Neural progenitor cell (in vitro differentiated cells): Measurements from ENCODE around the gene CD244. TPM values are rescaled to one million over a fixed set of nuclear protein-coding genes. Genes with fewer than 3 reads are reported as not detected.

Experiments used
- DNase-seq: peaks from one replicate; pipeline ENCODE4 v3.0.0-alpha.2; 2016; ENCODE audit warnings: low spot score
- H2AFZ ChIP-seq: fragments of 200-600 bp; sonication (generic); replicated peaks from 2 replicates; pipeline ENCODE4 v1.6.1; 2016; ENCODE audit warnings: antibody characterized with exemption
- H3F3A ChIP-seq: fragments of 200-600 bp; sonication (generic); 2 replicates; pipeline ENCODE4 v1.6.1; 2016; ENCODE audit warnings: antibody characterized with exemption, low read depth
- H3K27ac ChIP-seq: fragments of 200-600 bp; sonication (generic); 2 replicates; pipeline ENCODE4 v1.5.1; 2016; ENCODE audit warnings: mild to moderate bottlenecking
- H3K27me3 ChIP-seq: fragments of 200-600 bp; sonication (generic); 2 replicates; pipeline ENCODE4 v1.6.1; 2016; ENCODE audit warnings: mild to moderate bottlenecking, moderate library complexity
- H3K36me3 ChIP-seq: fragments of 200-600 bp; sonication (generic); 2 replicates; pipeline ENCODE4 v1.5.1; 2016
- H3K4me1 ChIP-seq: fragments of 200-600 bp; sonication (generic); 2 replicates; pipeline ENCODE4 v1.6.1; 2016; ENCODE audit warnings: mixed run types
- H3K4me2 ChIP-seq: fragments of 200-600 bp; sonication (generic); 2 replicates; pipeline ENCODE4 v1.6.1; 2016
- H3K4me3 ChIP-seq: fragments of 200-600 bp; sonication (generic); 2 replicates; pipeline ENCODE4 v1.5.1; 2016
- H3K79me2 ChIP-seq: fragments of 200-600 bp; sonication (generic); 2 replicates; pipeline ENCODE4 v1.6.1; 2016; ENCODE audit warnings: low read depth
- H3K9ac ChIP-seq: fragments of 200-600 bp; sonication (generic); 2 replicates; pipeline ENCODE4 v1.6.1; 2016
- H3K9me3 ChIP-seq: fragments of 200-600 bp; sonication (generic); 2 replicates; pipeline ENCODE4 v1.5.1; 2016; ENCODE audit warnings: low read depth
- H4K20me1 ChIP-seq: fragments of 200-600 bp; sonication (generic); 2 replicates; pipeline ENCODE4 v1.6.1; 2016; ENCODE audit warnings: low read depth
- H3K27ac Mint-ChIP-seq: 3 replicates; pipeline ENCODE4 v1.8.0; 2021; ENCODE audit warnings: mixed read lengths
- H3K27me3 Mint-ChIP-seq: 2 replicates; pipeline ENCODE4 v1.8.0; 2022; ENCODE audit warnings: low read depth, mild to moderate bottlenecking, inconsistent platforms, moderate library complexity, mixed read lengths; ENCODE audit not compliant: insufficient read depth
- H3K36me3 Mint-ChIP-seq: 3 replicates; pipeline ENCODE4 v1.8.0; 2021; ENCODE audit warnings: mixed read lengths
- H3K4me1 Mint-ChIP-seq: 3 replicates; pipeline ENCODE4 v1.8.0; 2021; ENCODE audit warnings: mixed read lengths
- H3K4me3 Mint-ChIP-seq: 3 replicates; pipeline ENCODE4 v1.8.0; 2021; ENCODE audit warnings: mild to moderate bottlenecking, moderate library complexity, mixed read lengths
- H3K9me3 Mint-ChIP-seq: 3 replicates; pipeline ENCODE4 v1.8.0; 2020; ENCODE audit warnings: mixed read lengths
- EZH2 ChIP-seq: fragments of 200-600 bp; sonication (generic); IDR thresholded peaks from 2 replicates; pipeline ENCODE4 v1.6.1; 2017; ENCODE audit warnings: antibody characterized with exemption, mild to moderate bottlenecking, moderate library complexity
- EZH2phosphoT487 ChIP-seq: fragments of 200-600 bp; sonication (generic); IDR thresholded peaks from 2 replicates; pipeline ENCODE4 v1.6.1; 2017; ENCODE audit warnings: antibody characterized with exemption
- total RNA-seq: library from RNA; depleted of rRNA; stranded (reverse); fragments of >200 nt; gene quantifications from 2 replicates; pipeline ENCODE4 v1.2.3, GENCODE V29; 2015; ENCODE audit warnings: low replicate concordance
- TF ChIP-seq, protein P1 (sequence below): fragments of 200-600 bp; sonication (generic); IDR thresholded peaks from 2 replicates; pipeline ENCODE4 v1.5.1; 2017; ENCODE audit warnings: antibody characterized with exemption, mild to moderate bottlenecking

CD244 gene
- total RNA-seq, 1 donor from 2014 or later = not detected

GRCh38 chr1:160836561-160836960, 26.1 kb downstream of the CD244 start:
- Mint-ChIP-seq H3K36me3 (no peaks in the 10 kb centered on the region), H3K4me1 (peaks cover 18% of the 10 kb centered on the region), H3K4me3 (no peak overlapping the region), H3K27me3 (peaks cover 2% of the 10 kb centered on the region), H3K27ac (peak overlapping the region; percentile 5), H3K9me3 (no peaks in the 10 kb centered on the region)
- H3K27me3 ChIP-seq = no peaks in the 10 kb centered on the region
- H3K4me2 ChIP-seq = no peak overlapping the region
- H3K4me1 ChIP-seq = peaks cover 19% of the 10 kb centered on the region
- H3K79me2 ChIP-seq = no peaks in the 10 kb centered on the region
- H2AFZ ChIP-seq = no peak overlapping the region
- H3K9ac ChIP-seq = no peak overlapping the region
- H3F3A ChIP-seq = peaks cover 4% of the 10 kb centered on the region
- H3K36me3 ChIP-seq = no peaks in the 10 kb centered on the region
- H3K4me3 ChIP-seq = no peak overlapping the region
- no peaks in the 10 kb centered on the region for H4K20me1 ChIP-seq
- no peak overlapping the region for H3K27ac ChIP-seq
- H3K9me3 ChIP-seq = no peaks in the 10 kb centered on the region
- TF ChIP-seq EZH2phosphoT487 (no peak), EZH2 (no peak)
- TF ChIP-seq, protein P1, sequence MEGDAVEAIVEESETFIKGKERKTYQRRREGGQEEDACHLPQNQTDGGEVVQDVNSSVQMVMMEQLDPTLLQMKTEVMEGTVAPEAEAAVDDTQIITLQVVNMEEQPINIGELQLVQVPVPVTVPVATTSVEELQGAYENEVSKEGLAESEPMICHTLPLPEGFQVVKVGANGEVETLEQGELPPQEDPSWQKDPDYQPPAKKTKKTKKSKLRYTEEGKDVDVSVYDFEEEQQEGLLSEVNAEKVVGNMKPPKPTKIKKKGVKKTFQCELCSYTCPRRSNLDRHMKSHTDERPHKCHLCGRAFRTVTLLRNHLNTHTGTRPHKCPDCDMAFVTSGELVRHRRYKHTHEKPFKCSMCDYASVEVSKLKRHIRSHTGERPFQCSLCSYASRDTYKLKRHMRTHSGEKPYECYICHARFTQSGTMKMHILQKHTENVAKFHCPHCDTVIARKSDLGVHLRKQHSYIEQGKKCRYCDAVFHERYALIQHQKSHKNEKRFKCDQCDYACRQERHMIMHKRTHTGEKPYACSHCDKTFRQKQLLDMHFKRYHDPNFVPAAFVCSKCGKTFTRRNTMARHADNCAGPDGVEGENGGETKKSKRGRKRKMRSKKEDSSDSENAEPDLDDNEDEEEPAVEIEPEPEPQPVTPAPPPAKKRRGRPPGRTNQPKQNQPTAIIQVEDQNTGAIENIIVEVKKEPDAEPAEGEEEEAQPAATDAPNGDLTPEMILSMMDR = no peak
- DNase-seq = no peak

DNA sequence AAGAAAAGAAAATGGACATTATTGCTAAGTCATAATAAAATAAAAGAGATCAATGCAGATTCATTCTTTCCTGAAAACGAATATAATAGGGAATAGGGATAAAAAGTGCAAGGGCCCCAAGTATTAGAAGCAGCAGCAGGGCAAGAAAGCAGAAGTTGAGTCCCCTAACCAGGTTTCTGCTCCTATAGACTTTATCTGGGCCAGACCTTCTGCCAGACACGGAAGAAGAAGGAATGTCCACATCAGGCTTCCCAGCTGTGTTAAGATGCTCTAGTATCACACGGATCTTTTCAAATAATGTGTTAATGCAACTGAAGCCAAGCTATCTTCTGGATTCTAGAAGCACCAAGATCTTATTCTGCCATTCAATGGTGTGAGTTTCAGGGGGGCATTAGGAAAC, 26.9 kb downstream of the CD244 start:
- DNase-seq = no peak
- peaks cover 2% of the 10 kb centered on the region for H3K27me3 Mint-ChIP-seq
- peaks cover 18% of the 10 kb centered on the region for H3K4me1 Mint-ChIP-seq
- Histone ChIP-seq H4K20me1 (no peaks in the 10 kb centered on the region), H3K4me3 (no peak overlapping the region), H3K9me3 (no peaks in the 10 kb centered on the region), H3K4me2 (no peak overlapping the region), H3K27ac (no peak overlapping the region), H3F3A (peaks cover 4% of the 10 kb centered on the region), H3K4me1 (peaks cover 19% of the 10 kb centered on the region), H3K36me3 (no peaks in the 10 kb centered on the region), H3K27me3 (no peaks in the 10 kb centered on the region), H3K79me2 (no peaks in the 10 kb centered on the region), H3K9ac (no peak overlapping the region), H2AFZ (no peak overlapping the region)
- no peak overlapping the region for H3K27ac Mint-ChIP-seq
- no peaks in the 10 kb centered on the region for H3K9me3 Mint-ChIP-seq
- H3K36me3 Mint-ChIP-seq = no peaks in the 10 kb centered on the region
- TF ChIP-seq, protein P1 = no peak
- TF ChIP-seq EZH2phosphoT487 (no peak), EZH2 (no peak)
- no peak overlapping the region for H3K4me3 Mint-ChIP-seq

DNA sequence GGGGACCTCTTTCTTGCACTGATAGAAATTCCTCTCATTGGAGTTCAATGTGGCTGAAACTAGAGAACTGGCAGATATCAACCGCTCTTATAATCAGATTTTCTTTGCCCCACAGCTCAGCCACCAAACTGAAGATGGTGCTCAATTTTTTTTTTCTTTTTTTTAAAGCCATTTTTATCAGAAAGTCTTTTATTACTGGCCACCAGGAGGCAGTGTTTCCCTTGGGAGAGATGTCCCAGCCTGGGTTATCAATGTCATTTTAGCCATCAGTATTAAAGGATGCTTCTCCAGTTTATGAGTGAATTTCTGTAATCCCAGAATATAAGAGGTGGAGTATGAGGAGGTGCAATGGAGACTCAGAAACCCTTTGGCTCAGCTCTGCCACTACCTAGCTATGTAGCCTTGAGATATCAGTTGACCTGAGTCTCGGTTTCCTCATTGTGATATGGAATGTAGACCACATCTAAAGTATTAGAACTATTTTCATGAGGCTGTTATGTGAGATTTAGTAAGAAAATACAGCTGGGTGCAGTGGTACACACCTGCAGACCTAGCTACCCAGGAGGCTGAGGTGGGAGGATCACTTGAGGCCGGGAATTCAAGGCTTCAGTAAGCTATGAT, 27.6 kb downstream of the CD244 start:
- no peak for TF ChIP-seq EZH2phosphoT487
- TF ChIP-seq, protein P1 = peak; percentile 84
- no peak for TF ChIP-seq EZH2
- Histone ChIP-seq H3K9ac (no peak overlapping the region), H3K9me3 (no peaks in the 10 kb centered on the region), H3K36me3 (no peaks in the 10 kb centered on the region), H3K27me3 (no peaks in the 10 kb centered on the region), H2AFZ (no peak overlapping the region), H3K79me2 (no peaks in the 10 kb centered on the region), H3K4me2 (no peak overlapping the region), H3K4me1 (peaks cover 19% of the 10 kb centered on the region), H4K20me1 (no peaks in the 10 kb centered on the region), H3F3A (peaks cover 4% of the 10 kb centered on the region), H3K4me3 (no peak overlapping the region), H3K27ac (no peak overlapping the region)
- peaks cover 18% of the 10 kb centered on the region for H3K4me1 Mint-ChIP-seq
- peak; percentile 68 for DNase-seq
- no peaks in the 10 kb centered on the region for H3K9me3 Mint-ChIP-seq
- H3K36me3 Mint-ChIP-seq = no peaks in the 10 kb centered on the region
- H3K4me3 Mint-ChIP-seq = no peak overlapping the region
- peaks cover 2% of the 10 kb centered on the region for H3K27me3 Mint-ChIP-seq
- no peak overlapping the region for H3K27ac Mint-ChIP-seq
